ENCODE measurements around the gene NR2F1.

NR2F1 gene

GRCh38 chr5:93626801-93627200, 43.8 kb downstream of the NR2F1 start:
- H3K4me3 ChIP-seq (ENCODE audit: control insufficient read depth, low read depth, low read length), result no peak overlapping the region
- TF ChIP-seq, protein P1, sequence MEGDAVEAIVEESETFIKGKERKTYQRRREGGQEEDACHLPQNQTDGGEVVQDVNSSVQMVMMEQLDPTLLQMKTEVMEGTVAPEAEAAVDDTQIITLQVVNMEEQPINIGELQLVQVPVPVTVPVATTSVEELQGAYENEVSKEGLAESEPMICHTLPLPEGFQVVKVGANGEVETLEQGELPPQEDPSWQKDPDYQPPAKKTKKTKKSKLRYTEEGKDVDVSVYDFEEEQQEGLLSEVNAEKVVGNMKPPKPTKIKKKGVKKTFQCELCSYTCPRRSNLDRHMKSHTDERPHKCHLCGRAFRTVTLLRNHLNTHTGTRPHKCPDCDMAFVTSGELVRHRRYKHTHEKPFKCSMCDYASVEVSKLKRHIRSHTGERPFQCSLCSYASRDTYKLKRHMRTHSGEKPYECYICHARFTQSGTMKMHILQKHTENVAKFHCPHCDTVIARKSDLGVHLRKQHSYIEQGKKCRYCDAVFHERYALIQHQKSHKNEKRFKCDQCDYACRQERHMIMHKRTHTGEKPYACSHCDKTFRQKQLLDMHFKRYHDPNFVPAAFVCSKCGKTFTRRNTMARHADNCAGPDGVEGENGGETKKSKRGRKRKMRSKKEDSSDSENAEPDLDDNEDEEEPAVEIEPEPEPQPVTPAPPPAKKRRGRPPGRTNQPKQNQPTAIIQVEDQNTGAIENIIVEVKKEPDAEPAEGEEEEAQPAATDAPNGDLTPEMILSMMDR (conservative IDR thresholded peaks at IDR 0.05; ENCODE audit: control insufficient read depth, insufficient read depth, low read depth, low read length), result no peak
- no peak for DNase-seq (ENCODE audit: low read depth)

GRCh38 chr5:93632327-93632726, 49.3 kb downstream of the NR2F1 start:
- TF ChIP-seq, protein P1 (conservative IDR thresholded peaks at IDR 0.05; ENCODE audit: control insufficient read depth, insufficient read depth, low read depth, low read length), result no peak

DNA sequence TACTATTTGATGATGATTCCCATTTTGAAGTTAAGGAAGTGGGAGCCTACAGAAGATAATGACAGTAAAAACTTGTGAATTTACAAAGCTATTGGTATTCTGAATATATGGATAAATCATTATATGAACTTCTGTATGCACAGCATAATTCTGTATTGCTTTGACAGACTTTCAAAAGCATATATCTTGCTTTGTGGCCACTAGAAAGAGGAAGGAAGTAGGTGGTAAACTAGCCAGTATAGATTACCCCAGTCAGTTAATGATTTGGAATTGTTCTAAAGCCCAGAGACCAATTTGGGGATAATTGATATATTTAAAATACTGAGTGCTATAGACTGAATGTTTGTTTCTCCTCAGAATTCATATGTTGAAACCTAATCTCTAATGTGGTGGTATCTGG, 53.0 kb downstream of the NR2F1 start:
- no peak overlapping the region for H3K4me3 ChIP-seq (ENCODE audit: control insufficient read depth, low read depth, low read length)
- TF ChIP-seq, protein P1 (conservative IDR thresholded peaks at IDR 0.05; ENCODE audit: control insufficient read depth, insufficient read depth, low read depth, low read length), result no peak

More at GRCh38 chr5:93632327-93632726, 49.3 kb downstream of the NR2F1 start:
- no peak for DNase-seq (ENCODE audit: low read depth)
- H3K4me3 ChIP-seq (ENCODE audit: control insufficient read depth, low read depth, low read length), result no peak overlapping the region

GRCh38 chr5:93636837-93637236, 53.8 kb downstream of the NR2F1 start:
- H3K4me3 ChIP-seq (ENCODE audit: control insufficient read depth, low read depth, low read length), result no peak overlapping the region
- TF ChIP-seq, protein P1 (conservative IDR thresholded peaks at IDR 0.05; ENCODE audit: control insufficient read depth, insufficient read depth, low read depth, low read length), result no peak
- no peak for DNase-seq (ENCODE audit: low read depth)

More for the DNA sequence above, 53.0 kb downstream of the NR2F1 start:
- no peak for DNase-seq (ENCODE audit: low read depth)

GRCh38 chr5:93637697-93638096, 54.7 kb downstream of the NR2F1 start:
- DNase-seq (ENCODE audit: low read depth), result no peak
- TF ChIP-seq, protein P1 (conservative IDR thresholded peaks at IDR 0.05; ENCODE audit: control insufficient read depth, insufficient read depth, low read depth, low read length), result no peak
- no peak overlapping the region for H3K4me3 ChIP-seq (ENCODE audit: control insufficient read depth, low read depth, low read length)

- no peak overlapping the region for H3K4me3 ChIP-seq (ENCODE audit: control insufficient read depth, low read depth, low read length)
- DNase-seq (ENCODE audit: low read depth), result no peak
- TF ChIP-seq, protein P1 (conservative IDR thresholded peaks at IDR 0.05; ENCODE audit: control insufficient read depth, insufficient read depth, low read depth, low read length), result no peak
These were observed 59.5 kb downstream of the NR2F1 start for GRCh38 chr5:93642526-93642925.
